Thoracic aorta (tissue), 2 donors: Measurements from ENCODE around the gene SERPINB5. TPM values are rescaled to one million over a fixed set of nuclear protein-coding genes. Genes with fewer than 3 reads are reported as not detected.

ENCODE experiments used
- ATAC-seq: fragments of 150-250 bp; one replicate; pipeline ENCODE4 v1.8.0; 2017; ENCODE audit warnings: low read depth; ENCODE audit not compliant: insufficient number of reproducible peaks, low FRiP score
- DNase-seq: peaks from one replicate; pipeline ENCODE4 v3.0.0-alpha.2; 2020; ENCODE audit warnings: low spot score
- H3K27ac ChIP-seq, 2 donors: fragments of 200-600 bp; sonication (generic); 1 replicate in 1 of 2; 2 replicates in 1 of 2; pipeline ENCODE4 v1.5.1; 2016; ENCODE audit warnings: mild to moderate bottlenecking in 2 of 2, moderate library complexity in 2 of 2
- H3K27me3 ChIP-seq: fragments of 200-600 bp; sonication (generic); replicated peaks from 2 replicates; pipeline ENCODE4 v1.6.0; 2016; ENCODE audit warnings: mild to moderate bottlenecking; ENCODE audit not compliant: insufficient read depth
- H3K36me3 ChIP-seq: fragments of 200-600 bp; sonication (generic); one replicate; pipeline ENCODE4 v1.5.1; 2016
- H3K4me1 ChIP-seq, 2 donors: fragments of 200-600 bp; sonication (generic); 1 replicate in 1 of 2; 2 replicates in 1 of 2; pipeline versions ENCODE4 v1.5.1 to v1.6.0; 2016; ENCODE audit warnings: low read depth in 2 of 2, mild to moderate bottlenecking in 1 of 2; ENCODE audit not compliant: control insufficient read depth in 1 of 2
- H3K4me3 ChIP-seq: fragments of 200-600 bp; sonication (generic); 2 replicates; pipeline ENCODE4 v1.5.1; 2016; ENCODE audit warnings: mild to moderate bottlenecking
- H3K9me3 ChIP-seq: fragments of 200-600 bp; sonication (generic); 2 replicates; pipeline ENCODE4 v1.5.1; 2016
- total RNA-seq, 2 donors: library from RNA; depleted of rRNA; stranded (reverse); fragments of >200 nt; gene quantifications; one replicate each; pipeline versions ENCODE4 v1.1.0 to v1.2.3, GENCODE V29; 2016
- TF ChIP-seq, protein P1 (sequence below): fragments of 200-600 bp; sonication (generic); IDR thresholded peaks from one replicate; pipeline ENCODE4 v1.5.1; 2019; ENCODE audit warnings: antibody characterized with exemption

The SERPINB5 gene
- total RNA-seq, 2 donors from 2014 or later: 0.41 to 0.63 TPM

DNA sequence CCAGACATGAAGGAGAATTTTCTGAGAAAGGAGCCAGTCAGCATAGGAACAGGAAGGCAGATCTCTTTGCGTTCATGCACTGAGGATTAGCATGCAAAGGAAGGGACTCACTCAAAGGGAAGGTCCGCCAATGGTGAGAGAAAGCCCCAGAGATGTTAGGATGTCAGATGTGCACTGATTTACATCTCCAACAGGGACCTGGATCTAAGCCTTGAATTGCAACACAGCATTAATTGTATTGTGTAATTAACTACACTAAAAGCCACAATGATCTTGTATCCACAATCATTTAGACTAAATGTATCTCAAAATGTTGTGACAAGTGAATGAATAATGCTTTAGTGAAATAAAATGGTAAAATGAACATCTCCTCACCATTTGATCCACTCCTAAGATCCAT is 4.2 kb downstream of the SERPINB5 start:
- ATAC-seq: no peak

DNA sequence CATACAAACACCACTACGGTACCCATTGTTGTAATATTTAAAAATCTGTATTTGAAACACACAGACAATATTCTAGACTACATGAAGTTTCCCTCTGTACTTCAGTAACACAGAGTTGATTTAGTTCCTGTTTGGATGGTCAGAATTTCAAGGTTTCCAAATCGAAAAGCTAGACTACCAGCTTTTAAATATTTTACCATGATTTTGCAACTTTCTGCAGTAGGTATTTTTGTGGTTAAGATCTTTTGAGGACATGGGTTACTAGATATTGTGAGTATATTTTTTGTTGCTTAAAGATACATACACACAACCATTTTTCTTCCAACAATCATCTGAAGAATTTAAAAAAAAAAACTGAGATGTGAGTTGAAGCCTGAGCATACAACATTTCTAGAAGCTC is 10.9 kb downstream of the SERPINB5 start:
- Histone ChIP-seq H3K36me3 (no peaks in the 10 kb centered on the region), H3K27me3 (no peaks in the 10 kb centered on the region), H3K4me3 (no peak overlapping the region), H3K27ac (no peak overlapping the region), H3K9me3 (no peaks in the 10 kb centered on the region), H3K4me1 (no peaks in the 10 kb centered on the region)
- TF ChIP-seq, protein P1, sequence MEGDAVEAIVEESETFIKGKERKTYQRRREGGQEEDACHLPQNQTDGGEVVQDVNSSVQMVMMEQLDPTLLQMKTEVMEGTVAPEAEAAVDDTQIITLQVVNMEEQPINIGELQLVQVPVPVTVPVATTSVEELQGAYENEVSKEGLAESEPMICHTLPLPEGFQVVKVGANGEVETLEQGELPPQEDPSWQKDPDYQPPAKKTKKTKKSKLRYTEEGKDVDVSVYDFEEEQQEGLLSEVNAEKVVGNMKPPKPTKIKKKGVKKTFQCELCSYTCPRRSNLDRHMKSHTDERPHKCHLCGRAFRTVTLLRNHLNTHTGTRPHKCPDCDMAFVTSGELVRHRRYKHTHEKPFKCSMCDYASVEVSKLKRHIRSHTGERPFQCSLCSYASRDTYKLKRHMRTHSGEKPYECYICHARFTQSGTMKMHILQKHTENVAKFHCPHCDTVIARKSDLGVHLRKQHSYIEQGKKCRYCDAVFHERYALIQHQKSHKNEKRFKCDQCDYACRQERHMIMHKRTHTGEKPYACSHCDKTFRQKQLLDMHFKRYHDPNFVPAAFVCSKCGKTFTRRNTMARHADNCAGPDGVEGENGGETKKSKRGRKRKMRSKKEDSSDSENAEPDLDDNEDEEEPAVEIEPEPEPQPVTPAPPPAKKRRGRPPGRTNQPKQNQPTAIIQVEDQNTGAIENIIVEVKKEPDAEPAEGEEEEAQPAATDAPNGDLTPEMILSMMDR: no peak
- no peak for DNase-seq
- no peak for ATAC-seq

More for the DNA sequence above, 4.2 kb downstream of the SERPINB5 start:
- H3K36me3 ChIP-seq: no peaks in the 10 kb centered on the region
- H3K4me1 ChIP-seq: no peaks in the 10 kb centered on the region
- H3K4me3 ChIP-seq: no peak overlapping the region
- no peak for DNase-seq
- H3K27ac ChIP-seq: no peak overlapping the region
- H3K27me3 ChIP-seq: no peaks in the 10 kb centered on the region
- TF ChIP-seq, protein P1: no peak
- no peaks in the 10 kb centered on the region for H3K9me3 ChIP-seq

DNA sequence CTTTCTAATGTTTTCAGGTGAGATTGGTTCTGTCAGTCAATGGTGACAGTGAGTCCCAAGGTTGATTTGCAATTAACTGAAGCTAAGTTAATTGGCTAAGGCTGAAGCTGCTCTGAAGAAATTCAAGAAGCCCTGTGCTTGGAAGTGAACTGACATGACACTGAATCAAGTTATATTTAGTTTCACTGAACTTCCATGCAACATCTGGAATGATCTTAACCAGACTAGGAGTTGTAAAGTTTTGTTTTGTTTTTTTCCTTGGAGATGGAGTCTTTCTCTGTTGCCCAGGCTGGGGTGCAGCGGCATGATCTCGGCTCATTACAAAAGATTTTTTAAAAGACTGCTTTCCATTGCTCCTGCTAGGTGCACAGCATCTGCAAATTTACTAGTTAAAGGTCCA is 11.4 kb downstream of the SERPINB5 start:
- Histone ChIP-seq H3K27me3 (no peaks in the 10 kb centered on the region), H3K27ac (no peak overlapping the region), H3K9me3 (no peaks in the 10 kb centered on the region), H3K36me3 (no peaks in the 10 kb centered on the region), H3K4me1 (no peaks in the 10 kb centered on the region), H3K4me3 (no peak overlapping the region)
- ATAC-seq (no peak), DNase-seq (no peak)
- TF ChIP-seq, protein P1: no peak

DNA sequence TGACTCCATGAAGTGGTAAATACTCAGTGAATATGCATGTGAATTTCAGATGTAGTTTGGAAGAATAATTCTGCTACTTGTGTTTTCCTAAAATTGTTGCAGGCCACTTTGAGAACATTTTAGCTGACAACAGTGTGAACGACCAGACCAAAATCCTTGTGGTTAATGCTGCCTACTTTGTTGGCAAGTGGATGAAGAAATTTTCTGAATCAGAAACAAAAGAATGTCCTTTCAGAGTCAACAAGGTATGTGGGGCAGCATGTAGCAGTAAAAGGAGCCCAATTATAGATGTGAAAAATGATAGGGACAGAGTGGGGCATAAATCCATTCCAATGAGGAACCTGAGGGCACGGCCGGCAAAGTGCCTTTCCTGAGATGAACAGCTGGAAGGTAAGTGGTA is 16.1 kb downstream of the SERPINB5 start:
- no peaks in the 10 kb centered on the region for H3K9me3 ChIP-seq
- no peaks in the 10 kb centered on the region for H3K4me1 ChIP-seq
- TF ChIP-seq, protein P1: no peak
- no peaks in the 10 kb centered on the region for H3K27me3 ChIP-seq
- H3K4me3 ChIP-seq: no peak overlapping the region
- ATAC-seq: no peak
- DNase-seq: no peak
- H3K36me3 ChIP-seq: no peaks in the 10 kb centered on the region
- H3K27ac ChIP-seq: no peak overlapping the region

DNA sequence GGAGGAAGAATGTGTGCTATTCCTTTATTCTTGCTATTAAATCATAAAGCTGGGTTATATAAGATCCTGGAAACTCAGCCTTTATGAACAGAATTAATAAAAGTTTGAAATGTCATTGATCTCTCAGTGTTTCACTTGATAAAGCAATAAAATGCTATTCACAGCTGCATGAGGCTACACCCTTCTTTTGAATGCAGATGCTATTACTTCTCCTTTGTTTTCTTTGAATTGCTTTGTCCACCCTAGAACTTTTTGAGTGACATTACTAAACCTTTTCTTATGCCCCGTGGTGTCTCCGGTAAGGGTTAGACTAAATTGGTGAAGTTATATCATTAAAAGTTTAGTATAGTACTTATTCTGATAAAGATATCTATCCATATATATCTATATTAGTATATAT is 18.9 kb downstream of the SERPINB5 start:
- no peak for ATAC-seq
- no peaks in the 10 kb centered on the region for H3K27me3 ChIP-seq
- no peak for DNase-seq
- no peaks in the 10 kb centered on the region for H3K36me3 ChIP-seq
- TF ChIP-seq, protein P1: no peak
- no peaks in the 10 kb centered on the region for H3K4me1 ChIP-seq
- H3K4me3 ChIP-seq: no peak overlapping the region
- H3K9me3 ChIP-seq: no peaks in the 10 kb centered on the region
- no peak overlapping the region for H3K27ac ChIP-seq
